ENCODE measurements around the gene HFE.

- peak; percentile 76 for TF ChIP-seq POLR2A (IDR thresholded peaks at IDR 0.05)
- TF ChIP-seq, protein P1, sequence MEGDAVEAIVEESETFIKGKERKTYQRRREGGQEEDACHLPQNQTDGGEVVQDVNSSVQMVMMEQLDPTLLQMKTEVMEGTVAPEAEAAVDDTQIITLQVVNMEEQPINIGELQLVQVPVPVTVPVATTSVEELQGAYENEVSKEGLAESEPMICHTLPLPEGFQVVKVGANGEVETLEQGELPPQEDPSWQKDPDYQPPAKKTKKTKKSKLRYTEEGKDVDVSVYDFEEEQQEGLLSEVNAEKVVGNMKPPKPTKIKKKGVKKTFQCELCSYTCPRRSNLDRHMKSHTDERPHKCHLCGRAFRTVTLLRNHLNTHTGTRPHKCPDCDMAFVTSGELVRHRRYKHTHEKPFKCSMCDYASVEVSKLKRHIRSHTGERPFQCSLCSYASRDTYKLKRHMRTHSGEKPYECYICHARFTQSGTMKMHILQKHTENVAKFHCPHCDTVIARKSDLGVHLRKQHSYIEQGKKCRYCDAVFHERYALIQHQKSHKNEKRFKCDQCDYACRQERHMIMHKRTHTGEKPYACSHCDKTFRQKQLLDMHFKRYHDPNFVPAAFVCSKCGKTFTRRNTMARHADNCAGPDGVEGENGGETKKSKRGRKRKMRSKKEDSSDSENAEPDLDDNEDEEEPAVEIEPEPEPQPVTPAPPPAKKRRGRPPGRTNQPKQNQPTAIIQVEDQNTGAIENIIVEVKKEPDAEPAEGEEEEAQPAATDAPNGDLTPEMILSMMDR (IDR thresholded peaks at IDR 0.05) = no peak
Measured at GRCh38 chr6:26122793-26123674, 35.8 kb downstream of the HFE start.

Measured in right lobe of liver (tissue), 4 donors.